GM23338 (cell line): ENCODE data around the gene LAYN.

ENCODE experiments used
- CREB1 ChIP-seq: fragments of 250-450 bp; sonication (Bioruptor Pico); IDR thresholded peaks from 2 replicates; pipeline ENCODE4 v1.5.0; 2020; ENCODE audit warnings: low read depth, mild to moderate bottlenecking, moderate library complexity
- ETS1 ChIP-seq: IDR thresholded peaks from 2 replicates; pipeline ENCODE4 v1.6.1; 2016; ENCODE audit warnings: antibody characterized with exemption
- EZH2 ChIP-seq: fragments of 200-600 bp; sonication (generic); IDR thresholded peaks from one replicate; pipeline ENCODE4 v1.8.0; 2017; ENCODE audit warnings: antibody characterized with exemption, mild to moderate bottlenecking, low read depth; ENCODE audit not compliant: unreplicated experiment
- EZH2phosphoT487 ChIP-seq: fragments of 200-600 bp; sonication (generic); IDR thresholded peaks from one replicate; pipeline ENCODE4 v1.8.1; 2018; ENCODE audit warnings: antibody characterized with exemption; ENCODE audit not compliant: unreplicated experiment
- JUNB ChIP-seq: IDR thresholded peaks from one replicate; pipeline ENCODE4 v1.6.1; 2016; ENCODE audit warnings: antibody characterized with exemption; ENCODE audit not compliant: unreplicated experiment
- NANOG ChIP-seq: IDR thresholded peaks from 2 replicates; pipeline ENCODE4 v1.6.1; 2016; ENCODE audit warnings: antibody characterized with exemption, borderline replicate concordance
- POLR2AphosphoS5 ChIP-seq: IDR thresholded peaks from 2 replicates; pipeline ENCODE4 v1.6.1; 2016; ENCODE audit warnings: antibody characterized with exemption, low read depth
- STAT1 ChIP-seq: IDR thresholded peaks from one replicate; pipeline ENCODE4 v1.6.1; 2016; ENCODE audit warnings: antibody characterized with exemption; ENCODE audit not compliant: unreplicated experiment
- ZNF114 ChIP-seq: fragments of 250-450 bp; sonication (Bioruptor Pico); IDR thresholded peaks from 2 replicates; pipeline ENCODE4 v1.5.0; 2020; ENCODE audit warnings: mild to moderate bottlenecking, moderate library complexity
- ZNF331 ChIP-seq: fragments of 250-450 bp; sonication (Bioruptor Pico); IDR thresholded peaks from 2 replicates; pipeline ENCODE4 v1.5.0; 2020; ENCODE audit warnings: low read depth, mild to moderate bottlenecking, moderate library complexity
- TF ChIP-seq, protein P1 (sequence below), 2 experiments: fragments of 200-600 bp in 1 of 2; sonication (generic) in 1 of 2; conservative IDR thresholded peaks; 2 replicates each; pipeline versions ENCODE4 v1.5.1 to v1.6.1; 2016 to 2017; ENCODE audit warnings: antibody characterized with exemption in 2 of 2, low read depth in 2 of 2, mild to moderate bottlenecking in 2 of 2, moderate library complexity in 1 of 2
- TF ChIP-seq, protein P2 (sequence below): IDR thresholded peaks from one replicate; pipeline ENCODE4 v1.6.1; 2018; ENCODE audit warnings: antibody characterized with exemption; ENCODE audit not compliant: unreplicated experiment
- TF ChIP-seq, protein P3 (sequence below): fragments of 250-450 bp; sonication (Bioruptor Pico); IDR thresholded peaks from 2 replicates; pipeline ENCODE4 v1.5.0; 2020; ENCODE audit warnings: mild to moderate bottlenecking, moderate library complexity

GRCh38 chr11:111603611-111604130 lies 63.2 kb downstream of the LAYN start:
- TF ChIP-seq, protein P1, sequence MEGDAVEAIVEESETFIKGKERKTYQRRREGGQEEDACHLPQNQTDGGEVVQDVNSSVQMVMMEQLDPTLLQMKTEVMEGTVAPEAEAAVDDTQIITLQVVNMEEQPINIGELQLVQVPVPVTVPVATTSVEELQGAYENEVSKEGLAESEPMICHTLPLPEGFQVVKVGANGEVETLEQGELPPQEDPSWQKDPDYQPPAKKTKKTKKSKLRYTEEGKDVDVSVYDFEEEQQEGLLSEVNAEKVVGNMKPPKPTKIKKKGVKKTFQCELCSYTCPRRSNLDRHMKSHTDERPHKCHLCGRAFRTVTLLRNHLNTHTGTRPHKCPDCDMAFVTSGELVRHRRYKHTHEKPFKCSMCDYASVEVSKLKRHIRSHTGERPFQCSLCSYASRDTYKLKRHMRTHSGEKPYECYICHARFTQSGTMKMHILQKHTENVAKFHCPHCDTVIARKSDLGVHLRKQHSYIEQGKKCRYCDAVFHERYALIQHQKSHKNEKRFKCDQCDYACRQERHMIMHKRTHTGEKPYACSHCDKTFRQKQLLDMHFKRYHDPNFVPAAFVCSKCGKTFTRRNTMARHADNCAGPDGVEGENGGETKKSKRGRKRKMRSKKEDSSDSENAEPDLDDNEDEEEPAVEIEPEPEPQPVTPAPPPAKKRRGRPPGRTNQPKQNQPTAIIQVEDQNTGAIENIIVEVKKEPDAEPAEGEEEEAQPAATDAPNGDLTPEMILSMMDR (conservative IDR thresholded peaks at IDR 0.05; ENCODE audit: low read depth in 2 of 2), result no peak
- no peak for TF ChIP-seq EZH2phosphoT487
- TF ChIP-seq ZNF331 (CRISPR knock-in tag), result no peak
- TF ChIP-seq EZH2, result no peak
- no peak for TF ChIP-seq ETS1
- no peak for TF ChIP-seq CREB1 (CRISPR knock-in tag)
- TF ChIP-seq POLR2AphosphoS5, result no peak
- TF ChIP-seq, protein P2, sequence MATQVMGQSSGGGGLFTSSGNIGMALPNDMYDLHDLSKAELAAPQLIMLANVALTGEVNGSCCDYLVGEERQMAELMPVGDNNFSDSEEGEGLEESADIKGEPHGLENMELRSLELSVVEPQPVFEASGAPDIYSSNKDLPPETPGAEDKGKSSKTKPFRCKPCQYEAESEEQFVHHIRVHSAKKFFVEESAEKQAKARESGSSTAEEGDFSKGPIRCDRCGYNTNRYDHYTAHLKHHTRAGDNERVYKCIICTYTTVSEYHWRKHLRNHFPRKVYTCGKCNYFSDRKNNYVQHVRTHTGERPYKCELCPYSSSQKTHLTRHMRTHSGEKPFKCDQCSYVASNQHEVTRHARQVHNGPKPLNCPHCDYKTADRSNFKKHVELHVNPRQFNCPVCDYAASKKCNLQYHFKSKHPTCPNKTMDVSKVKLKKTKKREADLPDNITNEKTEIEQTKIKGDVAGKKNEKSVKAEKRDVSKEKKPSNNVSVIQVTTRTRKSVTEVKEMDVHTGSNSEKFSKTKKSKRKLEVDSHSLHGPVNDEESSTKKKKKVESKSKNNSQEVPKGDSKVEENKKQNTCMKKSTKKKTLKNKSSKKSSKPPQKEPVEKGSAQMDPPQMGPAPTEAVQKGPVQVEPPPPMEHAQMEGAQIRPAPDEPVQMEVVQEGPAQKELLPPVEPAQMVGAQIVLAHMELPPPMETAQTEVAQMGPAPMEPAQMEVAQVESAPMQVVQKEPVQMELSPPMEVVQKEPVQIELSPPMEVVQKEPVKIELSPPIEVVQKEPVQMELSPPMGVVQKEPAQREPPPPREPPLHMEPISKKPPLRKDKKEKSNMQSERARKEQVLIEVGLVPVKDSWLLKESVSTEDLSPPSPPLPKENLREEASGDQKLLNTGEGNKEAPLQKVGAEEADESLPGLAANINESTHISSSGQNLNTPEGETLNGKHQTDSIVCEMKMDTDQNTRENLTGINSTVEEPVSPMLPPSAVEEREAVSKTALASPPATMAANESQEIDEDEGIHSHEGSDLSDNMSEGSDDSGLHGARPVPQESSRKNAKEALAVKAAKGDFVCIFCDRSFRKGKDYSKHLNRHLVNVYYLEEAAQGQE, result no peak
- TF ChIP-seq STAT1, result no peak
- TF ChIP-seq NANOG, result no peak
- TF ChIP-seq JUNB, result no peak
- TF ChIP-seq, protein P3, sequence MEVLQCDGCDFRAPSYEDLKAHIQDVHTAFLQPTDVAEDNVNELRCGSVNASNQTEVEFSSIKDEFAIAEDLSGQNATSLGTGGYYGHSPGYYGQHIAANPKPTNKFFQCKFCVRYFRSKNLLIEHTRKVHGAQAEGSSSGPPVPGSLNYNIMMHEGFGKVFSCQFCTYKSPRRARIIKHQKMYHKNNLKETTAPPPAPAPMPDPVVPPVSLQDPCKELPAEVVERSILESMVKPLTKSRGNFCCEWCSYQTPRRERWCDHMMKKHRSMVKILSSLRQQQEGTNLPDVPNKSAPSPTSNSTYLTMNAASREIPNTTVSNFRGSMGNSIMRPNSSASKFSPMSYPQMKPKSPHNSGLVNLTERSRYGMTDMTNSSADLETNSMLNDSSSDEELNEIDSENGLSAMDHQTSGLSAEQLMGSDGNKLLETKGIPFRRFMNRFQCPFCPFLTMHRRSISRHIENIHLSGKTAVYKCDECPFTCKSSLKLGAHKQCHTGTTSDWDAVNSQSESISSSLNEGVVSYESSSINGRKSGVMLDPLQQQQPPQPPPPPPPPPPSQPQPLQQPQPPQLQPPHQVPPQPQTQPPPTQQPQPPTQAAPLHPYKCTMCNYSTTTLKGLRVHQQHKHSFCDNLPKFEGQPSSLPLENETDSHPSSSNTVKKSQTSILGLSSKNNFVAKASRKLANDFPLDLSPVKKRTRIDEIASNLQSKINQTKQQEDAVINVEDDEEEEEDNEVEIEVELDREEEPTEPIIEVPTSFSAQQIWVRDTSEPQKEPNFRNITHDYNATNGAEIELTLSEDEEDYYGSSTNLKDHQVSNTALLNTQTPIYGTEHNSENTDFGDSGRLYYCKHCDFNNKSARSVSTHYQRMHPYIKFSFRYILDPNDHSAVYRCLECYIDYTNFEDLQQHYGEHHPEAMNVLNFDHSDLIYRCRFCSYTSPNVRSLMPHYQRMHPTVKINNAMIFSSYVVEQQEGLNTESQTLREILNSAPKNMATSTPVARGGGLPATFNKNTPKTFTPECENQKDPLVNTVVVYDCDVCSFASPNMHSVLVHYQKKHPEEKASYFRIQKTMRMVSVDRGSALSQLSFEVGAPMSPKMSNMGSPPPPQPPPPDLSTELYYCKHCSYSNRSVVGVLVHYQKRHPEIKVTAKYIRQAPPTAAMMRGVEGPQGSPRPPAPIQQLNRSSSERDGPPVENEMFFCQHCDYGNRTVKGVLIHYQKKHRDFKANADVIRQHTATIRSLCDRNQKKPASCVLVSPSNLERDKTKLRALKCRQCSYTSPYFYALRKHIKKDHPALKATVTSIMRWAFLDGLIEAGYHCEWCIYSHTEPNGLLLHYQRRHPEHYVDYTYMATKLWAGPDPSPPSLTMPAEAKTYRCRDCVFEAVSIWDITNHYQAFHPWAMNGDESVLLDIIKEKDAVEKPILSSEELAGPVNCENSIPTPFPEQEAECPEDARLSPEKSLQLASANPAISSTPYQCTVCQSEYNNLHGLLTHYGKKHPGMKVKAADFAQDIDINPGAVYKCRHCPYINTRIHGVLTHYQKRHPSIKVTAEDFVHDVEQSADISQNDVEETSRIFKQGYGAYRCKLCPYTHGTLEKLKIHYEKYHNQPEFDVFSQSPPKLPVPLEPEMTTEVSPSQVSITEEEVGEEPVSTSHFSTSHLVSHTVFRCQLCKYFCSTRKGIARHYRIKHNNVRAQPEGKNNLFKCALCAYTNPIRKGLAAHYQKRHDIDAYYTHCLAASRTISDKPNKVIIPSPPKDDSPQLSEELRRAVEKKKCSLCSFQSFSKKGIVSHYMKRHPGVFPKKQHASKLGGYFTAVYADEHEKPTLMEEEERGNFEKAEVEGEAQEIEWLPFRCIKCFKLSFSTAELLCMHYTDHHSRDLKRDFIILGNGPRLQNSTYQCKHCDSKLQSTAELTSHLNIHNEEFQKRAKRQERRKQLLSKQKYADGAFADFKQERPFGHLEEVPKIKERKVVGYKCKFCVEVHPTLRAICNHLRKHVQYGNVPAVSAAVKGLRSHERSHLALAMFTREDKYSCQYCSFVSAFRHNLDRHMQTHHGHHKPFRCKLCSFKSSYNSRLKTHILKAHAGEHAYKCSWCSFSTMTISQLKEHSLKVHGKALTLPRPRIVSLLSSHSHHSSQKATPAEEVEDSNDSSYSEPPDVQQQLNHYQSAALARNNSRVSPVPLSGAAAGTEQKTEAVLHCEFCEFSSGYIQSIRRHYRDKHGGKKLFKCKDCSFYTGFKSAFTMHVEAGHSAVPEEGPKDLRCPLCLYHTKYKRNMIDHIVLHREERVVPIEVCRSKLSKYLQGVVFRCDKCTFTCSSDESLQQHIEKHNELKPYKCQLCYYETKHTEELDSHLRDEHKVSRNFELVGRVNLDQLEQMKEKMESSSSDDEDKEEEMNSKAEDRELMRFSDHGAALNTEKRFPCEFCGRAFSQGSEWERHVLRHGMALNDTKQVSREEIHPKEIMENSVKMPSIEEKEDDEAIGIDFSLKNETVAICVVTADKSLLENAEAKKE (CRISPR knock-in tag), result no peak
- TF ChIP-seq ZNF114 (CRISPR knock-in tag), result no peak
